Mammary epithelial cell (primary cell): Measurements from ENCODE around the gene GSAP.

Experiments used
- CTCF ChIP-seq, 2 donors: IDR thresholded peaks in 1 of 2; conservative IDR thresholded peaks in 1 of 2; 2 replicates each; pipeline ENCODE4 v1.5.1; 2011 to 2012; ENCODE audit warnings: inconsistent platforms in 2 of 2, low read length in 2 of 2, mild to moderate bottlenecking in 2 of 2, control low read depth in 1 of 2, low read depth in 1 of 2; ENCODE audit not compliant: insufficient read depth in 1 of 2; ENCODE audit errors: extremely low read depth in 1 of 2
- EZH2 ChIP-seq: IDR thresholded peaks from 2 replicates; pipeline ENCODE4 v1.6.1; 2012; ENCODE audit warnings: low read length, inconsistent platforms, borderline replicate concordance

- no peak for TF ChIP-seq CTCF (conservative IDR thresholded peaks at IDR 0.05 in 1 of 2, IDR thresholded peaks at IDR 0.05 in 1 of 2; ENCODE audit: extremely low read depth in 1 of 2, insufficient read depth in 1 of 2, low read depth in 1 of 2, low read length in 2 of 2)
- no peak for TF ChIP-seq EZH2
Measured at GRCh38 chr7:77367976-77368375, 48.2 kb downstream of the GSAP start.
